ENCODE data around the gene TSR3. TPM values are rescaled to one million over a fixed set of nuclear protein-coding genes. Genes with fewer than 3 reads are reported as not detected.

The TSR3 gene
- total and polyA plus RNA-seq, 2 donors (not counting 1 experiment from before 2014, with no cell fraction given), result 35.7 to 43.7 TPM

- Histone ChIP-seq H3K9ac (ENCODE audit: low read length) (no peak overlapping the region), H3K4me2 (replicated peaks; ENCODE audit: low read depth, low read length, poor library complexity, severe bottlenecking) (no peak overlapping the region), H3K79me2 (ENCODE audit: control insufficient read depth, insufficient read depth, low read length) (peaks cover 50% of the 10 kb centered on the region), H3K27me3 (replicated peaks in 1 of 4; ENCODE audit: control extremely low read depth in 1 of 4, control insufficient read depth in 3 of 4, insufficient read depth in 4 of 4, low read length in 3 of 4) (no peaks in the 10 kb centered on the region), H4K20me1 (ENCODE audit: control insufficient read depth, insufficient read depth, low read length, poor library complexity, severe bottlenecking) (peaks cover 80% of the 10 kb centered on the region), H3K36me3 (replicated peaks in 1 of 2; ENCODE audit: control extremely low read depth in 1 of 2, control insufficient read depth in 1 of 2, extremely low read depth in 1 of 2, insufficient read depth in 2 of 2, low read length in 1 of 2) (peaks cover 0 to 87% of the 10 kb centered on the region in 2 experiments), H3K9me3 (ENCODE audit: control extremely low read depth in 1 of 3, control insufficient read depth in 2 of 3, insufficient read depth in 1 of 3, low read length in 2 of 3) (no peaks in the 10 kb centered on the region), H3K4me3 (ENCODE audit: control extremely low read depth in 1 of 5, extremely low read depth in 1 of 5, insufficient read depth in 1 of 5, low read depth in 2 of 5, low read length in 4 of 5) (no peak overlapping the region), H3K27ac (ENCODE audit: low read length in 2 of 2) (no peak overlapping the region), H2AFZ (ENCODE audit: insufficient read depth, low read depth, low read length, poor library complexity, severe bottlenecking) (no peak overlapping the region), H3K4me1 (ENCODE audit: control insufficient read depth in 2 of 2, insufficient read depth in 2 of 2, low read length in 2 of 2) (peaks cover 0 to 5% of the 10 kb centered on the region in 2 donors)
- POLR2A ChIA-PET, result no interaction called here
- H3K4me1 Mint-ChIP-seq, result peaks cover 4% of the 10 kb centered on the region
- TF ChIP-seq, protein P1, sequence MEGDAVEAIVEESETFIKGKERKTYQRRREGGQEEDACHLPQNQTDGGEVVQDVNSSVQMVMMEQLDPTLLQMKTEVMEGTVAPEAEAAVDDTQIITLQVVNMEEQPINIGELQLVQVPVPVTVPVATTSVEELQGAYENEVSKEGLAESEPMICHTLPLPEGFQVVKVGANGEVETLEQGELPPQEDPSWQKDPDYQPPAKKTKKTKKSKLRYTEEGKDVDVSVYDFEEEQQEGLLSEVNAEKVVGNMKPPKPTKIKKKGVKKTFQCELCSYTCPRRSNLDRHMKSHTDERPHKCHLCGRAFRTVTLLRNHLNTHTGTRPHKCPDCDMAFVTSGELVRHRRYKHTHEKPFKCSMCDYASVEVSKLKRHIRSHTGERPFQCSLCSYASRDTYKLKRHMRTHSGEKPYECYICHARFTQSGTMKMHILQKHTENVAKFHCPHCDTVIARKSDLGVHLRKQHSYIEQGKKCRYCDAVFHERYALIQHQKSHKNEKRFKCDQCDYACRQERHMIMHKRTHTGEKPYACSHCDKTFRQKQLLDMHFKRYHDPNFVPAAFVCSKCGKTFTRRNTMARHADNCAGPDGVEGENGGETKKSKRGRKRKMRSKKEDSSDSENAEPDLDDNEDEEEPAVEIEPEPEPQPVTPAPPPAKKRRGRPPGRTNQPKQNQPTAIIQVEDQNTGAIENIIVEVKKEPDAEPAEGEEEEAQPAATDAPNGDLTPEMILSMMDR (IDR thresholded peaks at IDR 0.05), result no peak
- no peak for TF ChIP-seq EZH2 (IDR thresholded peaks at IDR 0.05; ENCODE audit: borderline replicate concordance, insufficient read depth, low read depth, low read length, poor library complexity, severe bottlenecking)
- CTCF ChIA-PET, result no interaction called here
- intact Hi-C loops (cut with micrococcal nuclease), result no loop called here
- no peaks in the 10 kb centered on the region for H3K9me3 Mint-ChIP-seq (ENCODE audit: insufficient read depth)
- no peaks in the 10 kb centered on the region for H3K27me3 Mint-ChIP-seq
- ATAC-seq (ENCODE audit: low read depth), result no peak
- no peak for DNase-seq
- WGBS (ENCODE audit: insufficient coverage), result 85% methylated on average over 18 of the region's 22 CpGs
- H3K27ac Mint-ChIP-seq, result no peak overlapping the region
- no peak overlapping the region for H3K4me3 Mint-ChIP-seq
Measured at GRCh38 chr16:1320658-1321240, 30.9 kb downstream of the TSR3 start.

DNA sequence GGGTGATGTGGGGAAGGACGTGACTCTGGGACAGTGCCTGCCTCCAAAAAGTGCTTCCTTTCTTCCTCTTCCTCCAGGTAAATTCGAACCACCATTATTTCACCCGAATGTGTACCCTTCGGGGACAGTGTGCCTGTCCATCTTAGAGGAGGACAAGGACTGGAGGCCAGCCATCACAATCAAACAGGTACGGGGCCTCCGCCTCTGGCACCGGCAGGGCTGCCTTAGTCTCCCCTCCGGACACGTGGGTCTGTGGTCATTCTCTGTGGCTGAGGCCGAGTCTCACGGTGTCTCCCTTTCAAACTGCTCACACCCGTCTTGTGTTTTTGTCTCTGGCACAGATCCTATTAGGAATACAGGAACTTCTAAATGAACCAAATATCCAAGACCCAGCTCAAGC lies 31.6 kb downstream of the TSR3 start:
- Histone ChIP-seq H3K9ac (ENCODE audit: low read length) (no peak overlapping the region), H4K20me1 (ENCODE audit: control insufficient read depth, insufficient read depth, low read length, poor library complexity, severe bottlenecking) (peaks cover 81% of the 10 kb centered on the region), H3K27ac (ENCODE audit: low read length in 2 of 2) (no peak overlapping the region), H3K4me2 (replicated peaks; ENCODE audit: low read depth, low read length, poor library complexity, severe bottlenecking) (no peak overlapping the region), H3K79me2 (ENCODE audit: control insufficient read depth, insufficient read depth, low read length) (peaks cover 57% of the 10 kb centered on the region), H3K27me3 (replicated peaks in 1 of 4; ENCODE audit: control extremely low read depth in 1 of 4, control insufficient read depth in 3 of 4, insufficient read depth in 4 of 4, low read length in 3 of 4) (no peaks in the 10 kb centered on the region), H3K4me1 (ENCODE audit: control insufficient read depth in 2 of 2, insufficient read depth in 2 of 2, low read length in 2 of 2) (no peaks in the 10 kb centered on the region), H2AFZ (ENCODE audit: insufficient read depth, low read depth, low read length, poor library complexity, severe bottlenecking) (no peak overlapping the region), H3K4me3 (ENCODE audit: control extremely low read depth in 1 of 5, extremely low read depth in 1 of 5, insufficient read depth in 1 of 5, low read depth in 2 of 5, low read length in 4 of 5) (no peak overlapping the region), H3K9me3 (ENCODE audit: control extremely low read depth in 1 of 3, control insufficient read depth in 2 of 3, insufficient read depth in 1 of 3, low read length in 2 of 3) (no peaks in the 10 kb centered on the region), H3K36me3 (replicated peaks in 1 of 2; ENCODE audit: control extremely low read depth in 1 of 2, control insufficient read depth in 1 of 2, extremely low read depth in 1 of 2, insufficient read depth in 2 of 2, low read length in 1 of 2) (peaks cover 0 to 88% of the 10 kb centered on the region in 2 experiments)
- Mint-ChIP-seq H3K27ac (no peak overlapping the region), H3K4me1 (peaks cover 4% of the 10 kb centered on the region), H3K4me3 (no peak overlapping the region), H3K9me3 (ENCODE audit: insufficient read depth) (no peaks in the 10 kb centered on the region), H3K27me3 (no peaks in the 10 kb centered on the region)
- CTCF ChIA-PET, result no interaction called here
- POLR2A ChIA-PET, result interaction anchor here (0.6 kb wide), 1 partner anchor 26 kb away, joined by 3 read pairs; no protein-coding TSS in a partner anchor
- DNase-seq, result no peak
- intact Hi-C loops (cut with micrococcal nuclease), result no loop called here
- 87% methylated on average over 11 of the region's 12 CpGs for WGBS (ENCODE audit: insufficient coverage)
- TF ChIP-seq EZH2 (IDR thresholded peaks at IDR 0.05; ENCODE audit: borderline replicate concordance, insufficient read depth, low read depth, low read length, poor library complexity, severe bottlenecking), result no peak
- no peak for ATAC-seq (ENCODE audit: low read depth)

Measured in B cell (primary cell).